Kidney (tissue), 14 donors: ENCODE measurements around the gene LRCOL1. TPM values are rescaled to one million over a fixed set of nuclear protein-coding genes. Genes with fewer than 3 reads are reported as not detected.

Experiments
- DNase-seq, 5 donors: peaks; one replicate each; pipeline ENCODE4 v3.0.0-alpha.2; 2013 to 2020
- FAIRE-seq: peaks from 2 replicates; lab custom pipeline; 2012; peaks lifted over from hg19 to GRCh38; lab: Jason Lieb, UNC
- H3K27ac ChIP-seq, 2 donors: one replicate each; pipeline ENCODE4 v1.7.0; 2013; ENCODE audit warnings: low read depth in 2 of 2, low read length in 2 of 2, inconsistent platforms in 1 of 2
- H3K27me3 ChIP-seq: one replicate; pipeline ENCODE4 v1.7.1; 2013; ENCODE audit warnings: low read length, inconsistent platforms; ENCODE audit not compliant: control insufficient read depth, insufficient read depth
- H3K36me3 ChIP-seq, 3 donors: one replicate each; pipeline versions ENCODE4 v1.7.0 to v1.7.1; 2013; ENCODE audit warnings: low read length in 3 of 3, control low read depth in 1 of 3, inconsistent platforms in 1 of 3; ENCODE audit not compliant: insufficient read depth in 3 of 3, control insufficient read depth in 2 of 3
- H3K4me1 ChIP-seq, 3 donors: one replicate each; pipeline versions ENCODE4 v1.7.0 to v1.7.1; 2013; ENCODE audit warnings: low read length in 3 of 3, inconsistent platforms in 1 of 3, low read depth in 1 of 3; ENCODE audit not compliant: control insufficient read depth in 2 of 3, insufficient read depth in 2 of 3
- H3K4me3 ChIP-seq, 3 donors: one replicate each; pipeline versions ENCODE4 v1.7.0 to v1.8.1; 2013; ENCODE audit warnings: low read length in 3 of 3, control low read depth in 1 of 3, inconsistent platforms in 1 of 3
- H3K9ac ChIP-seq, 3 donors: one replicate each; pipeline versions ENCODE4 v1.7.0 to v1.7.1; 2013; ENCODE audit warnings: low read length in 3 of 3, control low read depth in 1 of 3, inconsistent platforms in 1 of 3
- H3K9me3 ChIP-seq, 3 donors: one replicate each; pipeline versions ENCODE4 v1.7.0 to v1.7.1; 2013; ENCODE audit warnings: low read length in 3 of 3, control low read depth in 1 of 3, inconsistent platforms in 1 of 3; ENCODE audit not compliant: control insufficient read depth in 2 of 3, insufficient read depth in 1 of 3
- intact Hi-C: fragments of 100-400 bp; cut with DNase I; formaldehyde crosslinking; loops from one replicate; pipeline ENCODE4 v1.11.1; 2022
- polyA plus RNA-seq: library from polyadenylated mRNA; stranded (reverse); fragments of 350-450 nt; fragmentation: Illumina TruSeq; extraction: RNeasy Lipid Tissue Mini Kit (QIAGEN cat#74804); gene quantifications from one replicate; pipeline ENCODE4 v1.2.3, GENCODE V29; 2014; ENCODE audit warnings: low read depth, low replicate concordance; ENCODE audit not compliant: insufficient read depth
- total RNA-seq: library from RNA; stranded (reverse); fragmentation: NEBNext Ultra II Directional; extraction: Animal tissue kit (Norgen Biotek cat#: 25700); gene quantifications from one replicate; pipeline ENCODE4 v1.2.1, GENCODE V29; 2021
- TF ChIP-seq, protein P1 (sequence below): IDR thresholded peaks from 3 replicates; pipeline ENCODE4 v1.5.1; 2012; ENCODE audit warnings: mild to moderate bottlenecking, moderate library complexity, borderline replicate concordance; ENCODE audit not compliant: insufficient read depth; ENCODE audit errors: extremely low read depth
- donor health status: control.
- donor health status: control.
- donor health status: control.
- donor health status: control.
- donor health status: control.
- donor health status: DM: yes; HTN: yes; CAD: no.
- donor health status: Normal renal cell carcinoma (clear cell type).

The LRCOL1 gene
- total and polyA plus RNA-seq, 2 donors from 2014 or later = 1.0 to 1.8 TPM

DNA sequence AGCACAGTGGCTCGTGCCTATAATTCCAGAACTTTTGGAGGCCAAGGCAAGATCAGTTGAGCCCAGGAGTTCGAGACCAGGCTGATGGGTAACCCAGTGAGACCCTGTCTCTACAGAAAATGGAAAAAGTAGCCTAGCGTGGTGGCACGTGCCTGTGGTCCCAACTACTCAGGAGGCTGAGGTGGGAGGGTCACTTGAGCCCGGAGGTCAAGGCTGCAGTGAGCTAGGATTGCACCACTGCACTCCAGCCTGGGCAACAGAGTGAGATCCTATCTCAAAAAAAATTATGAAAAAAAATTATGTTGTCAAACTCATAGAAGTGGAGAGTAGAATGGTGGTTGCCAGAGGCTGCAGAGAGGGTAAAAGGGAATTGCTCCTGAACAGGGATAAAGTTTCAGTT is 3.6 kb upstream of the LRCOL1 start:
- Histone ChIP-seq H3K27ac (no peak overlapping the region), H3K4me1 (no peaks in the 10 kb centered on the region), H3K27me3 (peaks cover 9% of the 10 kb centered on the region), H3K9me3 (peaks cover 0 to 14% (median 0%) of the 10 kb centered on the region in 3 donors), H3K9ac (no peak overlapping the region), H3K36me3 (no peaks in the 10 kb centered on the region), H3K4me3 (no peak overlapping the region)
- TF ChIP-seq, protein P1, sequence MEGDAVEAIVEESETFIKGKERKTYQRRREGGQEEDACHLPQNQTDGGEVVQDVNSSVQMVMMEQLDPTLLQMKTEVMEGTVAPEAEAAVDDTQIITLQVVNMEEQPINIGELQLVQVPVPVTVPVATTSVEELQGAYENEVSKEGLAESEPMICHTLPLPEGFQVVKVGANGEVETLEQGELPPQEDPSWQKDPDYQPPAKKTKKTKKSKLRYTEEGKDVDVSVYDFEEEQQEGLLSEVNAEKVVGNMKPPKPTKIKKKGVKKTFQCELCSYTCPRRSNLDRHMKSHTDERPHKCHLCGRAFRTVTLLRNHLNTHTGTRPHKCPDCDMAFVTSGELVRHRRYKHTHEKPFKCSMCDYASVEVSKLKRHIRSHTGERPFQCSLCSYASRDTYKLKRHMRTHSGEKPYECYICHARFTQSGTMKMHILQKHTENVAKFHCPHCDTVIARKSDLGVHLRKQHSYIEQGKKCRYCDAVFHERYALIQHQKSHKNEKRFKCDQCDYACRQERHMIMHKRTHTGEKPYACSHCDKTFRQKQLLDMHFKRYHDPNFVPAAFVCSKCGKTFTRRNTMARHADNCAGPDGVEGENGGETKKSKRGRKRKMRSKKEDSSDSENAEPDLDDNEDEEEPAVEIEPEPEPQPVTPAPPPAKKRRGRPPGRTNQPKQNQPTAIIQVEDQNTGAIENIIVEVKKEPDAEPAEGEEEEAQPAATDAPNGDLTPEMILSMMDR = no peak
- DNase-seq = no peak
- intact Hi-C loops = loop anchor here (10.0 kb wide), 1 partner anchor 199 kb away; no protein-coding TSS in a partner anchor
- no peak for FAIRE-seq

DNA sequence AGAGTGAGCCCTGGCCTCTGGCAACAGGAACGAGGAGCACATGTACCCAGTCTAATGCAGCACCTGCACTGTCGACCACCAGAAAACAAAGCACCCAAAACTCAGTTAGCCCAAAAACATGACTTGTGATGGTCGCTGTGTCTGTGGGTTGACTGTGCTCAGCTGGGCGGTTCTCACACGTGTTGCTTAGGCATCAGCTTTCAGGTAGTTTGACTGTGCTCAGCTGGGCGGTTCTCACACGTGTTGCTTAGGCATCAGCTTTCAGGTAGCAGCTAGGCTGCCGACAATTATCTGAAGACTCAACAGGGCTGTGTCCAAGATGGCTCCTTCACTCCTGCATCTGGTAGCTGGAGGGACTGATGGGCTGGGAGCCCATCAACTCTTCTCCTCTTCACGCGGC is 1.2 kb upstream of the LRCOL1 start:
- TF ChIP-seq, protein P1 = no peak
- no peak overlapping the region for H3K27ac ChIP-seq
- no peaks in the 10 kb centered on the region for H3K36me3 ChIP-seq
- peaks cover 0 to 3% (median 0%) of the 10 kb centered on the region in 3 donors for H3K4me1 ChIP-seq
- FAIRE-seq = no peak
- H3K9me3 ChIP-seq = peaks cover 0 to 10% (median 0%) of the 10 kb centered on the region in 3 donors
- H3K27me3 ChIP-seq = no peaks in the 10 kb centered on the region
- intact Hi-C loops = loop anchor here (10.0 kb wide), 1 partner anchor 197 kb away; no protein-coding TSS in a partner anchor
- no peak overlapping the region for H3K4me3 ChIP-seq
- no peak for DNase-seq
- H3K9ac ChIP-seq = no peak overlapping the region

DNA sequence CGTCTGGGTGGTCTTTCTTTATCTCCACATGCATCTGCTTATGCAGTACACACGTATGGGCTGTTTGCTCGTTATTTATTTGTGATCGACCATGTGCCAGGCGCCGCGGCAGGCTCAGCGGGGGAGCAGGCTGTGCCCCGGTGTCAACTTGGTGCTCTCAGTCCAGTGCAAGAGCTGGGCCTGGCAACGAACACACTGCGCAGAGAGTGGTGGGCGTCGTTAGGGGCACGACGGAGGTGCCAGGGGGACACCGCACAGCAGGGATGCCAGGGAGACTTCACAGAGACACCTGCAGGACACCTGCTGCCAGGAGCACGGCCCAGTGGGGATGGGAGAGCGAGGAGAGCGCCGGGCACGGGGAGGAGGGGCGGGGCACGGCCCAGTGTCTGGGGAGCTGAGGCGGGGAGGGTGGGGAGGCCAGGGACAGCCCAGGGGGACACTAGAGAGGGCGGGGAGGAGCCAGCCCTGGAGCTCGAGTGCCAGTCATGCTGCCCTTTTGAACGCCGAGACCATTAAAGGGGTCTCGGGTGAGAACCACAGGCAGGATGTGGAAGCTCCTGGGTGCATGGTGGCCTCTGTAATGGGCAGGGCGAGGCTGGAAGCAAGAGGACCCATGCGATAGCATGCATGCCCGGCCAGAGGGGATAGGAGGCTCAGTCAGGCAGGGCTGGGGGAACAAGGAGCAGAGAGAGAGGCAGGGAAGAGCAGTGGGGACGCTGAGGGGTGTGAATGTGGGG is 652 bp upstream of the LRCOL1 start:
- no peak overlapping the region for H3K4me3 ChIP-seq
- FAIRE-seq = no peak
- intact Hi-C loops = loop anchor here (10.0 kb wide), 1 partner anchor 196 kb away; no protein-coding TSS in a partner anchor
- no peak overlapping the region for H3K27ac ChIP-seq
- DNase-seq = peak in 2 of 5 donors; percentile 58 to 72
- H3K9me3 ChIP-seq = peaks cover 0 to 9% (median 0%) of the 10 kb centered on the region in 3 donors
- no peaks in the 10 kb centered on the region for H3K36me3 ChIP-seq
- H3K27me3 ChIP-seq = no peaks in the 10 kb centered on the region
- no peak overlapping the region for H3K9ac ChIP-seq
- TF ChIP-seq, protein P1 = no peak
- H3K4me1 ChIP-seq = peaks cover 0 to 3% (median 0%) of the 10 kb centered on the region in 3 donors
